MG63 (cell line): Measurements from ENCODE around the gene COMMD7. TPM values are rescaled to one million over a fixed set of nuclear protein-coding genes. Genes with fewer than 3 reads are reported as not detected.
"Not testable (repeated sequence)": the region's sequence is repeated elsewhere in the genome, so short reads cannot be mapped to it uniquely, and the experiment has no call there.

Source experiments
- DNase-seq: peaks from one replicate; pipeline ENCODE4 v3.0.0-alpha.2; 2020
- H3K27me3 ChIP-seq: fragments of 250-450 bp; sonication (Bioruptor Pico); 2 replicates; pipeline ENCODE4 v1.5.1; 2020; ENCODE audit warnings: mild to moderate bottlenecking, moderate library complexity
- H3K36me3 ChIP-seq: fragments of 250-450 bp; sonication (Bioruptor Pico); 2 replicates; pipeline ENCODE4 v1.5.1; 2020; ENCODE audit warnings: mild to moderate bottlenecking, moderate library complexity
- H3K4me3 ChIP-seq: fragments of 250-450 bp; sonication (Bioruptor Pico); 2 replicates; pipeline ENCODE4 v1.5.1; 2020; ENCODE audit warnings: mild to moderate bottlenecking, moderate library complexity
- H3K9me3 ChIP-seq: fragments of 250-450 bp; sonication (Bioruptor Pico); 2 replicates; pipeline ENCODE4 v1.5.1; 2020; ENCODE audit warnings: mild to moderate bottlenecking, moderate library complexity
- total RNA-seq: library from RNA; depleted of rRNA; stranded (reverse); fragments of >200 nt; shearing (Covaris generic); gene quantifications from 2 replicates; pipeline ENCODE4 v1.2.3, GENCODE V29; 2014; ENCODE audit warnings: low replicate concordance

COMMD7 gene
- total RNA-seq, 1 experiment from 2014 or later, result 70.5 TPM

DNA sequence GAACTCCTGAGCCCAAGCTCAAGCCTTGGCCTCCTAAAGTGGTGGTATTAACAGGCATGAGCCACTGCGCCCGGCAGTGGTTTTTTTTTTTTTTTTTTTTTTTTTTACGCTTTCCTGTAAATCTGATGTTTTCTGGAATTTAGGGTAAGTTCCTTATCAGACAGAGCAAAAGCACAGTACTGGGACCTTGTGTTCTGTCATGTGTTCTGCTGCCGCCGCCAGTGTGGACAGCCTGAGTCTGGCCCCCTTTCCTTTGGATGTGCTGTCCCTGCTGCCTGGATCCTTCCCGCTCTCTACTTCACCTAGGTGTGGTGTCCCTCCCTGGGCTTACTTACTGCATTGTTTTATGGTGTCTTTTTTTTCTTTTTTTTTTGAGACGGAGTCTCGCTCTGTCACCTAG, 30.6 kb upstream of the COMMD7 start:
- DNase-seq, result no peak

DNA sequence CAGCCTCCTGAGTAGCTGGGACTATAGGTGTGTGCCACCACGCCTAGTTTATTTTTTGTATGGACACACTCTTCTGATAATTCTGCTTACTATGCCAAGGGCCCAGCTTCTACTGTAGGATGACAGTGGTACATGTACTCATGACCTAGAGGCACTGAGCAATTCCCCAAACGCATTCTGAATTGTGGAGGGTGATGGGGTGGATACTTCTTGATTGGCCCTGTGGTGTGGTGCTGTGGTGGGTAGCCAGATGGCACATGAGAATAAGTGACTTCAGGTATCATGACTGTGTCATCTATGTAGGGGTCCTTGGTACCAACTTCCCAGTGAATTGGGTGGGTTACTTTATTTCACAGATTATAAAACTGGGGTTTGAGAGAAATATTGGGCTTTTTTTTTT, 30.0 kb upstream of the COMMD7 start:
- H3K4me3 ChIP-seq, result no peak overlapping the region

More for the DNA sequence above, 30.6 kb upstream of the COMMD7 start:
- no peaks in the 10 kb centered on the region for H3K9me3 ChIP-seq
- no peaks in the 10 kb centered on the region for H3K27me3 ChIP-seq
- H3K36me3 ChIP-seq, result no peaks in the 10 kb centered on the region
- no peak overlapping the region for H3K4me3 ChIP-seq

DNA sequence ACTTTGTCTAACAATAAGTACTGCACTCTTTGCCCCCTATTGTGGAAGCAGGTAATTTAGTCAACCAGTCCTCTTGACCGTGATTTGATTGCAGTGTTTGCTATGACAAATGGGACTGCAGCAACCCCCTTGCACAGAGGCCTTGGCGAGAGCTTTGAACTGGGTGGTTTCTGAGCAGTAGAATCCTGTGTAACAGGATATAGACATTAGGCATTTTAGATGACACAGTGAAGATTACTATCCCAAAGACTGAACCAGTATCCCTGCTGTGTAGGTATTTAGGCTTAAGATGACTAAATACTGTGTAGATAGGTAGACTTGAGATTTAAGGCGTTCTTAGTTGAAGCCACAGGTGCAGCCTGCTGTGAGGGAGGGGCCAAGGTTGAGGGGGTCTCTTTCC, 28.8 kb upstream of the COMMD7 start:
- Histone ChIP-seq H3K36me3 (no peaks in the 10 kb centered on the region), H3K27me3 (no peaks in the 10 kb centered on the region), H3K9me3 (no peaks in the 10 kb centered on the region), H3K4me3 (no peak overlapping the region)
- DNase-seq, result no peak

More for the DNA sequence above, 30.0 kb upstream of the COMMD7 start:
- no peaks in the 10 kb centered on the region for H3K9me3 ChIP-seq
- no peaks in the 10 kb centered on the region for H3K27me3 ChIP-seq
- no peaks in the 10 kb centered on the region for H3K36me3 ChIP-seq
- DNase-seq, result no peak

DNA sequence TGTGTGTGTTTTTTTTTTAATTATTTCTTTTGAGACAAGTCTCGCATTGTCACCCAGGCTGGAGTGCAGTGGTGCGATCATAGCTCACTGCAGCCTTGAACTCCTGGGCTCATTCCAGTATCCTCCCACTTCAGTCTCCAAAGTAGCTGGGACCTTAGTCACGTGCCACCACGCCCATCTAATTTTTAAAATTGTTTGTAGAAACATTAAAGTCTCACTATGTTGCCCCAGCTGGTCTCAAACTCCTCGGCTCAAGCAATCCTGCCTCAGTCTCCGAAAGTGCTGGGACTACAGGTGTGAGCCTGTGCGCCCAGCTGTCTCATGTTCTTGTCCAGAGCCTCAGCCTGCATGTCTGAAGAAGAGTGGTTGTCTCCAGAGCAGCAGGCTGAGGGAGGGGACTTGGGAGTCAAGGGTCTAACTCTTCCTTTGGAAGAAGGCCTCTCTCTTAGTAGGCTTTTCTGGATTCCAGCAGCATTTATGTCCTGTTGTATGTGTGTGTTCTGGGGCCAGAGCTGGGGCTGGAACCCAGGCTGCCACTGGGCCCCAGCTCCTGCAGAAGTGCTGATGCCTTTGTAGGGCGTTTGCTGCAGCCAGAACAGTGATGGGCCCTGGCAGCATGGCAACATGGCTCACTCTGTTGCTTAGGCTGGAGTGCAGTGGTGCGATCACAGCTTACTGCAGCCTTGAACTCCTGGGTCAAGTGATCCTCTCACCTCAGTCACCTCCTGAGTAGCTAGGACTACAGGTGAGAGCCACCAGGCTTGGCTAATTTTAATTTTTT, 24.3 kb upstream of the COMMD7 start:
- H3K27me3 ChIP-seq, result no peaks in the 10 kb centered on the region
- H3K36me3 ChIP-seq, result no peaks in the 10 kb centered on the region
- DNase-seq, result no peak
- H3K4me3 ChIP-seq, result no peak overlapping the region
- no peaks in the 10 kb centered on the region for H3K9me3 ChIP-seq

DNA sequence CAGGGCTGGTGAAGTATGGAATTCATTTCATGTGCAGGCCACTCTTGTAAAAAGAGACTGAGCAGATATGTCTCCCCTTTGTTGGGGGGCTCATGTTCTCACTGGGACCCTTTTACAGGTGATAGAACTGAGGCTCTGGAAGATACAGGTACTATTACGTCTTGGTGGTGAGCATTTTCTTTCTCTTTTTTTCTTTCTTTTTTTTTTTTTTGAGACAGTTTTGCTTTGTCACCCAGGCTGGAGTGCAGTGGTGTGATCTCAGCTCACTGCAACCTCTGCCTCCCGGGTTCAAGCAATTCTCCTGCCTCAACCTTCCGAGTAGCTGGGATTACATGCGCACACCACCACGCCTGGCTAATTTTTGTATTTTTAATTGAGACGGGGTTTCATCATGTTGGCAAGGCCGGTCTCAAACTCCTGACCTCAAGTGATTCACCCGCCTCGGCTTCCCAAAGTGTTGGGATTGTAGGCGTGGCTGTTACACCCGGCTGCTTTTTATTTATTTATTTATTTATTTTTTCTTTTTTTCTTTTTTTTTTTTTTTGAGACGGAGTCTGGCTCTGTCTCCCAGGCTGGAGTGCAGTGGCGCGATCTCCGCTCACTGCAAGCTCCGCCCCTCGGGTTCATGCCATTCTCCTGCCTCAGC, 22.1 kb upstream of the COMMD7 start:
- not testable (repeated sequence) for H3K36me3 ChIP-seq, DNase-seq, H3K9me3 ChIP-seq, H3K27me3 ChIP-seq, H3K4me3 ChIP-seq

DNA sequence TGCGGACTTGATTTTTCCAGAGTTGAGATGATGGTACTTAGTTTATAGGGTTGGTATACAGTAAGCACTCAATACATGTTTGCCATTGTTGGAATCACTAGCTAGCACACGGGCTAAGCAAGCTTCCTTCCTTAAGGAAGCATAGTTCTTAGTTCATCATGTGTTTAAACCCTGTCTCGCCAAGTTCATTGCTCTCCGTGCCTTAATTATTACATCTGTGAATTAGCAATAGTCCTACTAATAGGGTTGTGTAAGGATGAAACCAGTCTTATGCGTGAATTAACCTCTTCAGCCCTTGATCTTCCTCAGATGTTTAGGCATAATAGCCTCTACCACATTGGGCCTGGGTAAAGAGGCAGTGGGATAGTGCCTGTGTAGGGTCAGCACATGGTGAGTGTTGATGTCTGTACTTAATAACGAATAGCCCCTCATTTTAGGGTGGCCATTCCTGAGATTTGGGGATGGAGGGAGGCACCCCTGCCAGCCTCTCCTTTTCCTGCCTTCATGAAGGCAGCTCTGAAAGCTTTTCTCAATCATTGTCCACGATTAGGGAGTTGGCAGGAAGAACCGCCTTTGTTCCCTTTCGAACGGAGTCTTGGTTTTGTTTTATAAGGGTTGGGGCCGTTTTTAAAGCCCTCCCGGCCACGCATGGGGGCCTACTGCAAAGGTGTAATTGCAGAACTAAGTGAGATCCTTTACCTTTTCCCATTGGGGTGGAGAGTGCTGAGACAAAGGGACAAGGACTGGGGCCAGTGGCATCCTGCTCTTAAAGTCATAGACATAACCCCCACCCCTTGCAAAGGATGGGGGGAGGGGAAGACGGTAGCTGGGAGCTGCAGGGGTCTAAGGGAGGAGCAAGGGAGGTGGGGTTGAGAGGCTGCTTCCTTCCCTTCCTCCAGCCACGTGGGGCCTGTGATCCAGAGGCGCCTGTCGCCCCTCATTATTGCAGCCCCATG, 21.0 kb upstream of the COMMD7 start:
- Histone ChIP-seq H3K4me3 (no peak overlapping the region; the same call in 1 of the 2 replicates), H3K27me3 (no peaks in the 10 kb centered on the region), H3K9me3 (no peaks in the 10 kb centered on the region), H3K36me3 (no peaks in the 10 kb centered on the region)
- DNase-seq, result no peak

DNA sequence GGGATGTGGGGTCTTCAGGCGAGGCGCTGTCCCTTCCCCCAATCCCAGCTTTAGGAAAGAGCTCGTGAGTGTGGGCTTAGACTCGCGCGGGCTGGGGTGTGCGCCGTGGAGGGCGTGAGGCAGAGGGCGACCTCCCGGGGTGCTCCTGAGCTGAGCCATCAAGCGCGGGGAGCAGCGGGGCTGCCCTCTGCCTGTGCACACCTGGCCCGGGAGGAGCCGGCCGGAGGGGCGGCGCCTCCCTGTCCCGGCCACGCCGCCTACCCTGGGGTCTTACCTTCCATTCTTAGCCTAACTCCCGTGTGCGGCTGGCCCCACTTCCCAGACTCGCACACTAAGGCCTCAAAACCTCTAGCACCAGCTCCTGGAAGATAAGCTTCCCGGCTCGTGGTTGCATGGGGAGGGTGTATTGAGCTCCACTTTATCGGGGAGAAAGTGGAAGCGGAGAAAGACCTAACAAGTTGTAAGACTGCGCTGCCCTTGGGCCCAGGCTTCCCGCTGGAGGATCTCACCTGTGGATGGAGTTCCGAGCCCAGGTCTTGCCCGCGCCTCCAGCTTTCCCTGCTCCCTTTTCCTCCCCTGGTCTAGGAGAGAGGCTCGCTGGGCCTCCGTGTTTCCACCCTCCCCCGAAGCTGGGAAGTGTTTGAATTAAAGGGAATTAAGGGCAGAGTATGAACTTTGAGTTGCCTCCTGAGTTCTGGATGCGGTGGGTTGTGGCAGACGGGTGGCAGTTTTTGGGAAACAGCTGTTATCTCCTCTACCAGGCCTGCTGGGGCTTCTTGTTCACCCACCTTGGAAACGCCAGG, 20.1 kb upstream of the COMMD7 start:
- H3K4me3 ChIP-seq, result peak overlapping the region; percentile 78
- H3K36me3 ChIP-seq, result no peaks in the 10 kb centered on the region
- H3K9me3 ChIP-seq, result no peaks in the 10 kb centered on the region
- DNase-seq, result no peak
- H3K27me3 ChIP-seq, result no peaks in the 10 kb centered on the region

DNA sequence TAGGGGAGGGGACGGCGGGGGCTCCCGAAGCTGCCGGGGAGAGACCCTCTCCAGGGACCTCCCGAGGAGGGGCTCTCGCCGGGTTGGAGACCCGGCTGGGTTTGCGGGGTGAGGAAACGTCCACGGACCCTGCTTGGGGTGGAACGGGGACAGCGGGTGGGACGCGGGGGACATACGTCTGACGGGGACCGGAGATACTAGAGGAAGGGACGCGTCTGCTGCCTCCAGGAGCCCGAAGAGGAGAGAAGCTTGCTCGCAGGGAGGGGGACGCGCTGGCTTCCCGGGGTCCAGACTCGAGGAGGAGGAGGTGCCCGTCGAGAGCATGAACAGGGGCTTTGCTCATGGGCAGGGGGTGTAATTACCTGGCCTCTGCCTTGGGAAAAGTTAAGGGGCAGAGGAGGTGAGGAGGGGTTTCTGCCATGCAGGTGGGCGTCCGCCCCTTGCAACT, 19.5 kb upstream of the COMMD7 start:
- Histone ChIP-seq H3K4me3 (peak overlapping the region; percentile 78), H3K36me3 (no peaks in the 10 kb centered on the region), H3K27me3 (no peaks in the 10 kb centered on the region), H3K9me3 (no peaks in the 10 kb centered on the region)
- no peak for DNase-seq

DNA sequence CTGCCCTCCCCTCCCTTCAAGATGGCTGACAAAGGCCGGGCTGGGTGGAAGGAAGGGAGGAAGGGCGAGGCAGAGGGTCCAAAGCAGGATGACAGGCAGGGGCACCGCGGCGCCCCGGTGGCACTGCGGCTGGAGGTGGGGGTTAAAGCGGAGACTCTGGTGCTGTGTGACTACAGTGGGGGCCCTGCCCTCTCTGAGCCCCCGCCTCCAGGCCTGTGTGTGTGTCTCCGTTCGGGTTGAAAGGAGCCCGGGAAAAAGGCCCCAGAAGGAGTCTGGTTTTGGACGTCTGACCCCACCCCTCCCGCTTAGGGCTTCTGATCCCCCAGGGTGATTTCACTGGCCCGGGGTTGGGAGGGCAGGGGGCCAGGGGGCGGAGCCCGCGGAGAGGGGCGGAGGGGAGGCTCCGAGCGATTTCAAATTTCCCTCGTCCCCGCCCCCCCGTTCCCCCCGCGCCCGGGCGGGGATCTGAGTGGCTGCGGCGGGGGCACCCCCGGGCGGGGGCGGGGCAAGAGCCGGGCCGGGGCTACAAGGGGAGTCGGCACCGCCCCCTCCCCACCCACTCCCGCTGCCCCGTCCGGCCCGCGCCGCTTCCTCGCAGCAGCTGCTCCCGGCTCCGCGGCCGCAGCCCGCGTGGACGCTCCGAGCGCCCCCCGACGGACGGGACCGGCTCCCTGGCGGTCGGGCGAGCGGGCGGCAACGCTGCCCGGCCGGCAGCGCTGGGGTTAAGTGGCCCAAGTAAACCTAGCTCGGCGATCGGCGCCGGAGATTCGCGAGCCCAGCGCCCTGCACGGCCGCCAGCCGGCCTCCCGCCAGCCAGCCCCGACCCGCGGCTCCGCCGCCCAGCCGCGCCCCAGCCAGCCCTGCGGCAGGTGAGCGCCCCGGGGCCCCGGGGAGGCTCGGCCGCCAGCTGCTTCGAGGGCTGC, 18.8 kb upstream of the COMMD7 start, which contains the start of gene DNMT3B:
TSS of gene DNMT3B (plus strand) at position 555 of the 923 bp plus-strand sequence. CDS start 17,939 bp downstream, outside the sequence.
- peak within 1 kb of the TSS; percentile 78 for H3K4me3 ChIP-seq
- peak; percentile 94 for DNase-seq
- no peaks in the 10 kb centered on the region for H3K27me3 ChIP-seq
- H3K36me3 ChIP-seq, result no peaks in the 10 kb centered on the region
- H3K9me3 ChIP-seq, result no peaks in the 10 kb centered on the region

DNA sequence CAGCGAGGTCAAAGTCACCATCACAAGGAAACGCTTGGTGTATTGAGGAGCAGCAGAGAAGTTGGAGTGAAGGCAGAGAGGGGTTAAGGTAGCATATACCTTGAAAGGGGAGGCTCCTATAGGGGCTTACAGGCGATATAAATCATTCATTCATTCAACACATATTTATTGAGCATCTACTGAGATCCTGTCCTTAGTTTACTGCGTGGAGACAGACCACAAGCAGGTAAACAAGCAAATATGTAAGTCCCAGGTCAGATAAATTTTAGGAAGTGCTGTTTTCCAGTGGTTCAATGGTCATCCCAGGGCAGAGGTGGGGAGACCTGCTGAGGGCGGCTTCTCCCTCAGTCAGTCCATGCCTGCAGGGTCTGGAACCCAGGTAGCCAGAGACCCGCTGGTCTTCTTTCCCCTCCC, 18.2 kb upstream of the COMMD7 start:
- Histone ChIP-seq H3K9me3 (no peaks in the 10 kb centered on the region), H3K36me3 (no peaks in the 10 kb centered on the region), H3K27me3 (no peaks in the 10 kb centered on the region), H3K4me3 (peak overlapping the region; percentile 78)
- DNase-seq, result no peak

DNA sequence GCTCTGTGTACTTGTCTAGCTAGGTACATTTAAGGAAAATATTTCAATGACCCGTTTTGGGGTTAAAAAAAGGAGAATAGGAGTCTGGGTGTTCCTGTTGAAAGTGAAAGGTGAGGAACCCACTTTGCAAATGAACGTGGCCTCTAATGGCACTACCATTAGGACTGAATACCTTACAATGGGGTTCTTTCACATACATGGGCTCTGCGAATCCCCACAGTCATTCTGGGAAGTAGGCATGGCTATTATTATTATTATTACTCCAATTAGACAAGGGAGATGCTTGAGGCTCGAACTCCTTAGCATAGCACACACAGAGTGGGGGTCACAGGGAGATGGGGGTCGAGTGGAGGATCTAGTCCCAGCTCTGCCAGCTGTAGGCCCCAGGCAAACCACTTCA, 12.9 kb upstream of the COMMD7 start:
- Histone ChIP-seq H3K4me3 (no peak overlapping the region), H3K36me3 (no peaks in the 10 kb centered on the region), H3K9me3 (no peaks in the 10 kb centered on the region), H3K27me3 (no peaks in the 10 kb centered on the region)
- no peak for DNase-seq

DNA sequence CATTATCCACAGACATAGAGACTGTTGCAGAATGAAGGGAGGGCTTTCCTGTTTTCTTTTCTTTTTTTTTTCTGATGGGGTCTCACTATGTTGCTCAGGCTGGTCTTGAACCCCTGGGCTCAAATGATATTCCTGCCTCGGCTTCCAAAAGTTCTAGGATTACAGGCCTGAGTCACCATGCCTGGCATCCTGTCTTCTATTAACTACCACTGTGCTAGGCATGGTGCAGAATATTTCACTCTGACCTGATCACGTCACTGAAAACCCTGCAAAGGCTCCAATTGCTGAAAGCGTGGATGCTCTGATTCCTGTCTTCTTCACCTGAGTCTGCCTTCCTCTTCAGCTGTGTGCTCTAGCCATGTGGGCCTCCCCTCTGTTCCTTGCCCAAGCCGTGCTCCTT, 10.5 kb upstream of the COMMD7 start:
- Histone ChIP-seq H3K36me3 (no peaks in the 10 kb centered on the region), H3K27me3 (no peaks in the 10 kb centered on the region), H3K4me3 (no peak overlapping the region), H3K9me3 (no peaks in the 10 kb centered on the region)
- peak; percentile 36 for DNase-seq

DNA sequence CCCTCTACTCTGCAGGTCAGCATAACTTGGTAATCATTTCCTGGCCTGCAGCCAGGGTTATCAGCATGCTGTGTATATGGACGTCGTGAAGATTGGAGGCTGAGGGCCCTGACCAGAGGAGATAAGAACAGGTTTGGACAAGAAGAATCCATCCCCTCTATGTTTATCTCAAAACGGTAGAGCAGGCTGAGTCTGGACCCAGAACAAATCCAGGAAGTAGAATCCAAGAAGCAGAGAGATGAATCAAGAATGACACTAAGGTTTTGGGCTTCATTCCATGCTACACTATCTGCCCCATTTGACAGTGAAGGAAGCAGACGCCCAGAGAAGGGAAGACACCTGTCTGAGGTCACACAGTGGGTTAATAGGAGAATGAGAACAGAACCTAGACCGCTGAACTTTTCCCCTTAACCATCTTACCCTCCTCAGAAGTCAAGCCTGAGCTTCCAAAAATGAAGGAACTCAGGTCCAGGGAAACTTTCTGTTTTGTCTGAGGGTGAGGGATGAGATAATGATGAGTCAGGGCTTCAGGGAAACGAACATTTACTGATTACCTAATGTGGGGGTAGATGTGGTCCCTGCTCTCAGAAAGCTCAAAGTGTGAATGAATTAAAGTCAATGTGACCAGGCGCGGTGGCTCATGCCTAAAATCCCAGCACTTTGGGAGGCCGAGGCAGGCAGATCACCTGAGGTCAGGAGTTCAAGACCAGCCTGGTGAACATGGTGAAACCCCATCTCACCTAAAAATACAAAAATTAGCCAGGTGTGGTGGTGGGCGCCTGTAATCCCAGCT, 9.4 kb upstream of the COMMD7 start:
- no peaks in the 10 kb centered on the region for H3K36me3 ChIP-seq
- H3K27me3 ChIP-seq, result no peaks in the 10 kb centered on the region
- DNase-seq, result peak; percentile 32
- H3K4me3 ChIP-seq, result no peak overlapping the region
- H3K9me3 ChIP-seq, result no peaks in the 10 kb centered on the region

DNA sequence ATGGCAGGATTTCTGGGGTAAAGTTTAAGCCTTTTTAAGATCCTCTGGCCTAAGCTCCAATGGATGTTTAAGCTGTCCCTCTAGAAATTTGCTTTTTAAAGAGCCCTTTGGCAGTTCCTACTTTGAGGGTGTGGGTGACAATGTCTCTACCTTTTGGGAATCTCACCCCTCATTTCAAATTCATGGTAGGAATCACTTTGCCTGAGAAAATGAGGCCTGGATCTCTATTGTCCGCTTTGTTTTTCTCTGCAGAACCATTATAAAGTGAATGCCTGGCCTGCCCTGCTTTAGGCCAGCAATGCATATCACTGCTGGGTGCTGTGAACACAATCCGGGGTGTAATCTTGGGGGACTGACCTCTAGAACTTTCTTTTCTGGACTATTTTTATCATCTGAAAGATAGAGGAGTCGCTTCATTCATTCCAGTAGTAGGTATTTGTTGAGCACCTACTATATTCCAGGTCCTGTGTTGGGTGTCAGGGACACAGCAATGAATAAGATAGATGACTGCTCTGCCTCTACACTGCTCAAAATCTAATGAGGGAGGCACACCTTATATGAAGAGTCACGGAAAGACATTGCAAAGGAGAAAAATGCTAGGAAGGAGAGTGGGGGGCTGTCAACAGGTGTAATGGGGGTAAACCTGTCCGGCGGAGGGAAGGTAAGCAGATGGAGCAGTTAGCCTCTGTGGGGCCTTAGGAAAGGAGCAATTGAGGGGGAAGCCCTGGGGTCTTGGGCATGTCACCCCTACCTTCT, 8.6 kb upstream of the COMMD7 start:
- DNase-seq, result no peak
- H3K4me3 ChIP-seq, result no peak overlapping the region
- no peaks in the 10 kb centered on the region for H3K36me3 ChIP-seq
- no peaks in the 10 kb centered on the region for H3K27me3 ChIP-seq
- H3K9me3 ChIP-seq, result no peaks in the 10 kb centered on the region
